ENCODE results near the gene HPS1.

- TF ChIP-seq REST (IDR thresholded peaks at IDR 0.05; ENCODE audit: unreplicated experiment) (no peak), STAT1 (IDR thresholded peaks at IDR 0.05; ENCODE audit: unreplicated experiment) (no peak), EZH2phosphoT487 (IDR thresholded peaks at IDR 0.05; ENCODE audit: unreplicated experiment) (no peak), EZH2 (IDR thresholded peaks at IDR 0.05; ENCODE audit: low read depth, unreplicated experiment) (no peak), POLR2AphosphoS5 (IDR thresholded peaks at IDR 0.05; ENCODE audit: low read depth) (no peak), NANOG (IDR thresholded peaks at IDR 0.05; ENCODE audit: borderline replicate concordance) (no peak), JUNB (IDR thresholded peaks at IDR 0.05; ENCODE audit: unreplicated experiment) (no peak), CREB1 (CRISPR knock-in tag; IDR thresholded peaks at IDR 0.05; ENCODE audit: low read depth) (no peak)
- TF ChIP-seq, protein P1, sequence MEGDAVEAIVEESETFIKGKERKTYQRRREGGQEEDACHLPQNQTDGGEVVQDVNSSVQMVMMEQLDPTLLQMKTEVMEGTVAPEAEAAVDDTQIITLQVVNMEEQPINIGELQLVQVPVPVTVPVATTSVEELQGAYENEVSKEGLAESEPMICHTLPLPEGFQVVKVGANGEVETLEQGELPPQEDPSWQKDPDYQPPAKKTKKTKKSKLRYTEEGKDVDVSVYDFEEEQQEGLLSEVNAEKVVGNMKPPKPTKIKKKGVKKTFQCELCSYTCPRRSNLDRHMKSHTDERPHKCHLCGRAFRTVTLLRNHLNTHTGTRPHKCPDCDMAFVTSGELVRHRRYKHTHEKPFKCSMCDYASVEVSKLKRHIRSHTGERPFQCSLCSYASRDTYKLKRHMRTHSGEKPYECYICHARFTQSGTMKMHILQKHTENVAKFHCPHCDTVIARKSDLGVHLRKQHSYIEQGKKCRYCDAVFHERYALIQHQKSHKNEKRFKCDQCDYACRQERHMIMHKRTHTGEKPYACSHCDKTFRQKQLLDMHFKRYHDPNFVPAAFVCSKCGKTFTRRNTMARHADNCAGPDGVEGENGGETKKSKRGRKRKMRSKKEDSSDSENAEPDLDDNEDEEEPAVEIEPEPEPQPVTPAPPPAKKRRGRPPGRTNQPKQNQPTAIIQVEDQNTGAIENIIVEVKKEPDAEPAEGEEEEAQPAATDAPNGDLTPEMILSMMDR (conservative IDR thresholded peaks at IDR 0.05; ENCODE audit: low read depth in 2 of 2): no peak
- TF ChIP-seq, protein P2, sequence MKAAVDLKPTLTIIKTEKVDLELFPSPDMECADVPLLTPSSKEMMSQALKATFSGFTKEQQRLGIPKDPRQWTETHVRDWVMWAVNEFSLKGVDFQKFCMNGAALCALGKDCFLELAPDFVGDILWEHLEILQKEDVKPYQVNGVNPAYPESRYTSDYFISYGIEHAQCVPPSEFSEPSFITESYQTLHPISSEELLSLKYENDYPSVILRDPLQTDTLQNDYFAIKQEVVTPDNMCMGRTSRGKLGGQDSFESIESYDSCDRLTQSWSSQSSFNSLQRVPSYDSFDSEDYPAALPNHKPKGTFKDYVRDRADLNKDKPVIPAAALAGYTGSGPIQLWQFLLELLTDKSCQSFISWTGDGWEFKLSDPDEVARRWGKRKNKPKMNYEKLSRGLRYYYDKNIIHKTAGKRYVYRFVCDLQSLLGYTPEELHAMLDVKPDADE (IDR thresholded peaks at IDR 0.05): no peak
These were observed 10.0 kb downstream of the HPS1 start for GRCh38 chr10:98436704-98437103.
